Right kidney (tissue), 9 donors: ENCODE results near the gene MAPK1.
"Not testable (repeated sequence)": the region's sequence is repeated elsewhere in the genome, so short reads cannot be mapped to it uniquely, and the experiment has no call there.

ENCODE experiments used
- DNase-seq: peaks from one replicate; pipeline ENCODE4 v3.0.0-alpha.2; 2016
- long read RNA-seq, 8 donors: transcript quantifications; one replicate each; lab custom pipeline, GENCODE V29; 2026

The MAPK1 gene
- long read RNA-seq, donor 1, full-length matches to known transcripts = 30 of 46 reads
- long read RNA-seq, donor 1, partial matches to known transcripts = 16 of 46 reads
- long read RNA-seq, donor 1, other reads (novel, unspliced or antisense) = 0 of 46 reads
- long read RNA-seq, donor 2, full-length matches to known transcripts = 19 of 26 reads
- long read RNA-seq, donor 2, partial matches to known transcripts = 7 of 26 reads
- long read RNA-seq, donor 2, other reads (novel, unspliced or antisense) = 0 of 26 reads
- long read RNA-seq, donor 3, full-length matches to known transcripts = 12 of 12 reads
- long read RNA-seq, donor 3, partial matches to known transcripts = 0 of 12 reads
- long read RNA-seq, donor 3, other reads (novel, unspliced or antisense) = 0 of 12 reads
- long read RNA-seq, donor 4, full-length matches to known transcripts = 23 of 40 reads
- long read RNA-seq, donor 4, partial matches to known transcripts = 12 of 40 reads
- long read RNA-seq, donor 4, other reads (novel, unspliced or antisense) = 5 of 40 reads
- long read RNA-seq, donor 5, full-length matches to known transcripts = 19 of 27 reads
- long read RNA-seq, donor 5, partial matches to known transcripts = 8 of 27 reads
- long read RNA-seq, donor 5, other reads (novel, unspliced or antisense) = 0 of 27 reads
- long read RNA-seq, donor 6, full-length matches to known transcripts = 25 of 51 reads
- long read RNA-seq, donor 6, partial matches to known transcripts = 26 of 51 reads
- long read RNA-seq, donor 6, other reads (novel, unspliced or antisense) = 0 of 51 reads
- long read RNA-seq, donor 7, full-length matches to known transcripts = 39 of 82 reads
- long read RNA-seq, donor 7, partial matches to known transcripts = 38 of 82 reads
- long read RNA-seq, donor 7, other reads (novel, unspliced or antisense) = 5 of 82 reads
- long read RNA-seq, donor 8, full-length matches to known transcripts = 17 of 30 reads
- long read RNA-seq, donor 8, partial matches to known transcripts = 13 of 30 reads
- long read RNA-seq, donor 8, other reads (novel, unspliced or antisense) = 0 of 30 reads

DNA sequence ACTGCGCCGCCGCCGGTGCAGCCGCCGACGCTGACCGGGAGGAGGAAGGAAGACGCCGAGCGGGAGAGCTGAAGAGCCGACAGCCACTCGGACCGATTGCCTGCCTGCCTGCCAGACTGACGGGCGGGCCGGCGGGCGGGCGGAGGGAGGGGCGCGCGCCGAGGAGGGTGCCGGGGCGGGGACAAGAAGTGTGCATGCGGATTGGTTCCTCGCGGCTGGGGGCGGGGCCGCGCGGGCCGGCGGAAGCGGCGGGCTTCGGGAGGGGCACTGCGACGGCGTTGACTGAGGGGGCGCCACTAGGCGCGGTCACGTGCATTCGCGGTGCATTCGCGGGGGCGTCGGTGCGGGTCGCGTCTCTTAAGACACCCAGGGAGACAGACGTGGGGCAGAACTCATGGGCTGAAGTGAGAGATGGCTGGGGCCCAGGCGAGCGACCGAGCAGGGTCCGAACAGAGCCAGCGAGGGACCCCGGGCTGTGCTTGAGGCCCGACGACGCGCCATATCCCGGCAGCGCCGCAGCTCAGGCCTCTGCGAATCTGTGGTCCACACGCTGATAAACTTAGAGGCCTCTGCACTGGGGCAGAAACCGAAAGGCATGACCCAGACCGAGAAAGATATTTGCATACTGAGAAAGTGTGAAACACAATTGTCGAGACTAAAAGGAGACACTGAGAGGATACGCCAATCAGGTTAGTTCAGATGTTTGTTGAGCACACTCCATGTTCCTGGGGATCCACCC lies at the start of gene MAPK1:
Gene MAPK1 (minus strand): TSS at position 118 of the 739 bp plus-strand sequence. CDS start 205 bp downstream, outside the sequence.
- peak; percentile 94 for DNase-seq

DNA sequence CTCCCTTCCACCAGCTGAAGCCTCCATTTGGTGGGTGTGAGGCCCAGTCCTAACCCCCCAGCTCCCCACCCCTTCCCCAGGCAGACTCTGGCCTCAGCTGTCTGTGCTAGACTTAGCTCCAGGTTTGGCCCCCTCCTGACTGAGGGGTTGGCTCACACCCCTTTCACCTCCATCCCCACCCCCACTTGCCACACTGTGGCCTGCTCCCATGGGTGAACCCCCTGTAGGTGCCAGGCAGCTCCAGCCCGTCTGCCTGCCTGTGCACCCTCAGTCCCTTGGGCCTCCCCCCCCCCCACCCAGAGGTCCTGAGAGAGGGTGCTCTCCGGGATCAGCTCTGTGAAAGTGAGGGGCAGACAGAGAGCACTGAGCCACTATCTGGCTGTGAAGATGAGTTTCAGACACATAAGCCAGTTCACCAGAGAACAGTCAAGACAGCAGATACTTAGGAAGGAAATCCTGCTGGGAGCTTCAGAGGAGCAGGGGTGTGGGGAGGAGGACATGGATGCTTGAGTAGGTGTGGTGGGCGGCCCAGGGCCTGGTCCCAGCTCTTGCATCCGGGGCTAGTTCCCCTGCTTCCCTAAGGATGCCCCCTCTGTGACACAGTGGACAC lies 49.0 kb upstream of the MAPK1 start:
- no peak for DNase-seq

DNA sequence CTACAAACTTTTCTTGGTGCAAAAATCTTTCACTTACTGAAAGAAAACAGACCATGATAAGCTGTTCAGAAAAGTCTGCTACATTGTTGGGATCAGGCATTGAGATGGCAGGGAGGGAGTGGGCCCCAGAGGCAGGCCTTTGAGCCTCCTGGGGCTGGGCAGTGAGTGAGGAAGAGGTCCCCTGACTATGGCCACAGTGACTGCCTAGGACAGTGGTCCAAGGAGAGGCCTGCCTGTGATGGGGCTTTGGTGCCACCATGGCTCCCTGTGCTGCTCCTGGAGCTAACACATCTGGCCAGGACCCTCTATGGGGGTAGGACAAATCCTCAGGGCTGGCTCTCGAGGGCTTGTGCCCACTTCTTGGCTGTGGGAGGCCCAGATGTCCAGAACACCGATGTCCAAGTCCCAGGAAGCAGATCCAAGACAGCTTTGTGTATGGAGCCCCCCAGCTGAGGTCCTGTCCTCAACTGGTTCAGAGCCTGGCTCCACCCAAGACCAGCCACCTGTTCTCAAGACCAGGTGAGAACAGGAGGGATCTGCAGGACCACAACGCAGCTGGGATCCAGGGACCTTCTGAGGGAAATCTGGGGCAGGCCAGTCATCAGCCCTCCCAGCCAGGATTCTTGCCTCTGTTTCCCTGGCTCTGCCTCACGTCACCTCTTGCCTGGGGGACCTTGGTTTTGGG lies 48.3 kb upstream of the MAPK1 start:
- no peak for DNase-seq

DNA sequence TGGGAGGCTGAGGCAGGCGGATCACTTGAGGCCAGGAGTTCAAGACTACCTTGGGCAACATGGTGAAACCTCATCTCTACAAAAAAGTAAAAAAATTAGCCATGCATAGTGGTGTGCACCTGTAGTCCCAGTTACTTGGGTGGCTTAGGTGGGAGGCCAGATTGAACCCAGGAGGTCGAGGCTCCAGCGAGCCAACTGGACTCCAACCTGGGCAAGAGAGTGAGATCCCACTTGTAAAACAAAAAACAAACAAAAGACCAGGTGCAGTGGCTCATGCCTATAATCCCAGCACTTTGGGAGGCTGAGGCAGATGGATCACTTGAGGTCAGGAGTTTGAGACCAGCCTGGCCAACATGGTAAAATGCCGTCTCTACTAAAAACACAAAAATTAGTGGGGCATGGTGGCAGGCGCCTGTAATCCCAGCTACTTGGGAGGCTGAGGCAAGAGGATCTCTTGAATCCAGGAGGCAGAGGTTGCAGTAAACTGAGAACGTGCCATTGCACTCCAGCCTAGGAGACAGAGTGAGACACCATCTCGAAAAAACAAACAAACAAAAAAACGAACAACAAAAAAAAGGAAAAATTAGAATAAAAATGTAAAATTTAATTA lies 46.7 kb upstream of the MAPK1 start:
- DNase-seq = not testable (repeated sequence)

DNA sequence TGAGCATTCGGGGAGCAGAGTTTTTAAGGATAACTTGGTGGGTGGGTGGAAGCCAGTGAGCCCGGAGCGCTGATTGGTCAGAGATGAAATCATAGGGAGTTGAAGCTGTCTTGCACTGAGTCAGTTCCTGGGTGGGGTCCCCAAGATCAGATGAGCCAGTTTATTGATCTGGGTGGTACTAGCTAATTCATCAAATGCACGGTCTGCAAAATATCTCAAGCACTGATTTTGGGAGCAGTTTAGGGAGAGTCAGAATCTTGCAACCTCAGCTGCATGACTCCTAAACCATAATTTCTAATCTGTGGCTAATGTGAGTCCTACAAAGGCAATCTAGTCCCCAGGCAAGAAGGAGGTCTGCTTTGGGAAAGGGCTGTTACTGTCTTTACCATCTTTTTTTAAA lies 42.9 kb upstream of the MAPK1 start:
- not testable (repeated sequence) for DNase-seq

DNA sequence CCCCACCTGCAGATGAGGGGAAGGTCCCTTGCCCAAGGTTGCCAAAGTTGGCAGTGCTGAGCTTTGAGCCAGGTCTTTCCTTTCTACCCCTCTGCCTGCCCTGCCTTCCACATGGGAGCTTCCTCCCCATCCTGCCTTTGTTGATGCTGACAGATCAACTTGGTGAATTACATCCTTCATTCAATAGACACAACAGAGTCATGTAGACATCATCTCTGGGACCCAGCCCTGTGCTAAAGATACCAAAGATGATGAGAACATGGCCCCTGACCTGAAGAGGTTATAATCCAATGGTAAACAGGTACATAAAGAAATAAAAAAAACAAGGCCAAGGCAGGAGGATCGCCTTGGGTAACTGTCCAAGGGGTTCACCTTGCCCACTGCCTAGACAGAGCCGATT lies 42.4 kb upstream of the MAPK1 start:
- no peak for DNase-seq

DNA sequence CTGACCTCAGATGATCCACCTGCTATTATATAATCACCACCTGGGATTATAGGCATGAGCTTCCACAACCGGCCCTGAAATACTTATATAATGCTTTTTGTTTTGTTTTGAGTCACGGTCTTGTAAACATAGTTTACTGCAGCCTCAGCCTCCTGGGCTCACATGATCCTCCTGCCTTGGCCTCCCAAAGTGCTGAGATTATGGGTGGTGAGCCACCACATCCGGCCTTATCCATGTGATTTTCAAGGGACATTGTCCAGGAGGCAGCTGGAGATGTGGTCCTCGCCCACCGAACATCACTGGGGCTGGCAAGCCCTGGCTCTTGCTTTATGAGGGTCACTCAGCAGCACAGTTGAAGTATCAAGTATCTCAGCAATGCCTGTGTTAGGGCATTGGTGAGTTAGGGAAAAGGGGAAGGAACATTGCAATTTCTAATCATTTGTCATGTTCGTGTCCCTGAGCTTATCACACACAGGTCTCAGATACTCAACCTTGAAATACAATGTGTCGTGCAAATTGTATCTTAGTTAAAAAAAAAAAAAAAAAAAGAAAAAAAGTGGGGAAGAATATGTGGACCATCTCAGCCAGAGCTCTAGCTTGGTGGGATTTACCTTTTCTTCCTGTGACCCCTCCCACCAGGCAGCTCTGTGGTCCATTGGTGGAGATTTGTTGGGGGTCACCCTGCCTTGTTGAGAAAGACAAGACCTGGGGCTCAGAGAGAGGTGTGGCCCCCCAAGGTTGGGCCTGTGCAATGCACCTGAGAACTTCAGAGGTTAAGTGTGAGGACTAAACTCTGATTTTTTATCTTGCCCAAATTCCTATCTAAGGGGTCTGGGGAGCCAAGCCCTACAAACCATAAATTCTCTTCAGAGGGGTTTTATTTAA lies 40.4 kb upstream of the MAPK1 start:
- no peak for DNase-seq

DNA sequence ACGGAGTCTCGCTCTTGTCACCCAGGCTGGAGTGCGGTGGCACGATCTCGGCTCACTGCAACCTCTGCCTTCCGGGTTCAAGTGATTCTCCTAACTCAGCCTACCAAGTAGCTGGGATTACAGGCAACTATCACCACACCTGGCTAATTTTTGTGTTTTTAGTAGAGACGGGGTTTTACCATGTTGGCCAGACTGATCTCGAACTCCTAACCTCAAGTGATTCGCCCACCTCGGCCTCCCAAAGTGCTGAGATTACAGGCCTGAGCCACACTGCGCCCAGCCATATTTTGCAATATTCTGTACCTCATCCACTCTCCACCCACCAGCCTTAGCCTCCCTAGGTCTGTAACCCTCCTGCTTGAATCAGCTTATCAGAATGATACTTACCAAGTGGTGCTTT lies 37.8 kb upstream of the MAPK1 start:
- not testable (repeated sequence) for DNase-seq

DNA sequence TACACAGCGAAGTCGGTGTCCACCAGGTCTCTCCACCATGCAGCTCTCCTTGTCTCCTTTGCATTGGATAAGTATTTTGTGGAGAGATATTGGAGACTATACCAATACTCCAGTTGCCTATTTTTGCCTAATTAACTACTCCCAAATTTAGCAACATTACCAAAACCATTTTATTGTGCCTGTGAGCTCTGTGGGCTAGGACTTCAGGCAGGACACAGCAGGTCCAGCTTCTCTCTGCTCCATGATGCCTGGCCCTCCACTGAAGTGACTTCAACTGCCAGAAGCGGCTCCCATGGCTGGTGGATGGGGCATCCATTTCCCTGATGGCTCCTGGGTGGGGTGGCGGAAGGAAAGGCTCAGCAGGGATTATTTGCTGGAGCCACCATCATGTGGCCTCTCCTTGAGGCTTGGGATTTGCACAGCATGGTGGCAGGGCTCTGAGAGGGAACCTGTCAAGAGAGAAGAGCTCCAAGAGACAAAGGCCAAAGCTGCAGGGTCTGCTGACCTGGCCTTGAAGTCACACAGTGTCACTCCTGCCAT lies 36.9 kb upstream of the MAPK1 start:
- DNase-seq = no peak

DNA sequence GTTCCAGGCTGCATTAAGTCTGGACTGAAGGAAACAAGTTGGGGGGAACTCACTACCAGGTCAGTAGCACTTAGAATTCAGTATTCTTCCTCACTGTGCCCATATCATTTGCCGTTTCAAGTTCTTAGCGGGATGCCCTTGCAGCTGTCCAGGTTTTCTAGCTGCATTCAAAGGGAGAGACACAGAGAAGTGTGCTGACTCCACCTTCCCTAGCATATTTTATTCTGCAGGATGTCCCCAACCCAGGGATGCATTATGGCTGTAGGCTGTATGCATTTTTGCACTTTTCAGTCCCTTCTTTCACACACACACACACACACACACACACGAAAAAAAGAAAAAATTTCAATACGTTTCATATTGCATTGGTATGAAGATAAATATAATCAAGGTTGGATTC lies 35.8 kb upstream of the MAPK1 start:
- DNase-seq = no peak

DNA sequence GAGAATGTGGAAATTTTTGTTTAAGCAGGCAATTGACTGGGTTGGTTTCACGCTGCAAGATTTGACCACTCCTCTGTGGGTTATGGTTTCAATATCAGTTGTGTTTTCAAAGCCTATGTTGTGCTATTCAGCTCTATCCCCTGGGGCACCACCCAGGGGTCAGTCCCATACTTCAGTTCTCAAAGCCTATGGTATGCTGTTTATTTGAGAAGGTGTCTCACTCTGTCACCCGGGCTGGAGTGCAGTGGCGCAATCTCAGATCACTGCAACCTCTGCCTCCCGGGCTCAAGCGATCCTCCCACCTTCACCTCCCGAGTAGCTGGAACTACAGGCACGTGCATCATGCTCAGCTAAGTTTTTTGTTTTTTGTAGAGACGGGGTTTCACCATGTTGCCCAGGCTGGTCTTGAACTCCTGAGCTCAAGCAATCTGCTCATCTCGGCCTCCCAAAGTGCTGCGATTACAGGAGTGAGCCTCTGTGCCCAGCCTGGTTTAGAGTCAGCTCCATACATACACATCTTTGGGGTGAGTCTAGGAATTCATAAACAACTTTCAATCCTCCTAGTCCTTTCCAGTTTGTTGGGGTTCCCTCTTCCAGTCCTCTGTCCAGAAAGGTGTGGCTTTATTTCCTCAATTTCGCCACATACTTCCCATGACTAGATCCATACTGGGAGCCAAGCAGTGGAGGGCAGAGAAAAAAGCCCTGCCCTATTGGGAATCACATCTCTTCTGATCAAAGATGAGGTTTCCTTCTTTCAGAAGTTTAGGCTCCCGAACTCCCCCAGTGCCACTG lies 35.0 kb upstream of the MAPK1 start:
- DNase-seq = no peak

DNA sequence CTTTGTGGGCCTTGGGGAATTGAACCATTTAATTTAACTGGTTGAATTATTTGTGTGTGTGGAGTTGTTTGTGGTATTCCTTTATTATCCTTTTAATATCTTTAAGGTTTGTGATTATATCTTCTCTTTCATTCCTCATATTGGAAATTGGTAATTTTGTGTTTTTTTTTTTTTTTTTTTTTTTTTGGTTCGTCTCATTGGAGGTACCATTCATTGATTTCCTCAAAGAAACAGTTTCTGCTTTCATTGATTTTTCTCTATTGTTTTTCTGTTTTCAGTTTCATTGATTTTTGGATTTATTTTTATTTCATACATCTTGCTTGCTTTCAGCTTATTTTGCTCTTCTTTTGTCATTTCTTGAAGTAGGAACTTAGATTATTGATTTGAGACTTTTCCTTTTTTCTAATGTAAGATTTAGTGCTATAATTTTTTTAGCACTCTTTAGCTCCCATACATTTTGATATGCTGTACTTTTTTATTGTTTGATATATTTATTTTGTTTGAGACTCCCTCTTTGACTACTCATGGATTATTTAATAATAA lies 31.0 kb upstream of the MAPK1 start:
- no peak for DNase-seq

DNA sequence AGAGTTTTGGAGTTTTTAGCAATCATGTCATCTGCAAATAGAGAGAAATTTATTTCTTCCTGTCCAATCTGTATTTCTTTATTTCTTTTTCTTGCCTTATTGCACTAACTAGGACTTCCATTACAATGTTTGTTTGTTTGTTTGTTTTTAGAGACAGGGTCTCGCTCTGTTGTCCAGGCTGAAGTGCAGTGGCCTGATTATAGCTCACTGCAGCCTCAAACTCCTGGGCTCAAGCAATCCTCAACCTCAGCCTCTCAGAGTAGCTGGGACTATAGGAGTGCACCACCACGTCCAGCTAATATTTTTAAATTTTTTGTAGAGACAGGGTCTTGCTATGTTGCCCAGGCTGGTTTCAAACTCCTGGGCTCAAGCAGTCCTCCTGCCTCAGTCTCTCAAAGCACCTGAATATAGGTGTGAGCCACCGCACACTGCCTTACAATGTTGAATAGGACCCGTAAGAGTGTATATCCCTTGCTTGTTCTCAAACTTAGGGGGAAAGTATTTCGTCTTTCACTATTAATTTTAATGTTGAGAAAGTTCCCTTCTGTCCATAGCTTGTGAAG lies 29.6 kb upstream of the MAPK1 start:
- DNase-seq = no peak

DNA sequence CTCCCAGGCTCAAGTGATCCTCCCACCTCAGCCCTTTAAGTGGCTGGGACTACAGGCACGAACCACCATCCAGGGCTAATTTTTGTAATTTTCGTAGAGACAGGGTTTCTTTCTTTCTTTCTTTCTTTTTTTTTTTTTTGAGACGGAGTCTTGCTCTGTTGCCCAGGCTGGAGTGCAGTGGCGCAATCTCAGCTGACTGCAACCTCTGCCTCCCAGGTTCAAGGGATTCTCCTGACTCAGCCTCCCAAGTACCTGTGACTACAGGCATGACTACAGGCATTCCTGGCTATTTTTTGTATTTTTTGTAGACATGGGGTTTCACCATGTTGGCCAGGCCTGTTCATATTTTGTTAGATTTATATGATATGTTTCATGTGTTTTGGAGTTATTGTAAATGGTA lies 28.8 kb upstream of the MAPK1 start:
- not testable (repeated sequence) for DNase-seq

DNA sequence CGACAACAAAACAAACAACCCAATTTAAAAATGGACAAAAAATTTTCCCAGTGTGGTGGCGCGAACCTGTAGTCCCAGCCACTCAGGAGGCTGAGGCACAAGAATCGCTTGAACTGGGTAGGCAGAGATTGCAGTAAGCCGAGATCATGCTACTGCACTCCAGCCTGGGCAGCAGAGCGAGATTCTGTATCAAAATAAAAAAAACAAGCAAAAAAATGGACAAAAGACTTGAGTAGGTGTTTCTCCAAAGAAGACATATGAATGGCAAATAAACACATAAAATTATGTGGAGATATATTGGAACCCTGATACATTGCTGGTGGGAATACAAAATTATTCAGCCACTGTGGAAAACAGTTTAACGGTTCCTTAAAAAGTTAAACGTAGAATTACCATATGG lies 27.4 kb upstream of the MAPK1 start:
- DNase-seq = no peak

DNA sequence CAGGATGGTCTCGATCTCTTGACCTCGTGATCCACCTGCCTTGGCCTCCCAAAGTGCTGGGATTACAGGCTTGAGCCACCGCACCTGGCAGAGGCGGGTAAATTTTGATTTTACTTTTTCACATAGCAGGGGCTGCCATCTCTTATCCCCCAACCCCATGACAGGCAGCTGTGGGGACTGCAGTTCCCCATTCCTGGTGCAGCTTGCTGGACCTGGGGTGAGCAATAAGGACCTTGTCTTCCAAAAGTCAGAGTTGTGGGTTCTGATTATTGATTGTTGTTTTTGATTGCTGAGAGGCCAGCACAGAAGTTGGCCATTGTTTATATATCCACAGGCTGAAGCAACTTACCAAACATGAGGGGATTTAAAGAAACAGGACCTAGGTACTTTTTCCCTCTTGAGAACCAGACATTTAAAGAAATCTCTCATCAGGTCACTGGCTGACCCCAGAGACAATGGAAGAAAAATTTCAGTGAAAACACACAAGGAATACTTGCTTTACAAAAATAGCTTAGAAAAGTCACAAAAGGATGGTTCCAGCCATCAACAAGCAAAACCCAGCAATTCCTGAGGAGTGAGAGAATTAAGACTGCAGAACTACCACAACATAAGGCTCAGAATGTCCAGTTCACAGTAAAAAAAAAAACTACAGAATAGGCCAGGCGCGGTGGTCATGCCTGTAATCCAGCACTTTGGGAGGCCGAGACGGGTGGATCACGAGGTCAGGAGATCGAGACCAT lies 22.0 kb upstream of the MAPK1 start:
- no peak for DNase-seq

DNA sequence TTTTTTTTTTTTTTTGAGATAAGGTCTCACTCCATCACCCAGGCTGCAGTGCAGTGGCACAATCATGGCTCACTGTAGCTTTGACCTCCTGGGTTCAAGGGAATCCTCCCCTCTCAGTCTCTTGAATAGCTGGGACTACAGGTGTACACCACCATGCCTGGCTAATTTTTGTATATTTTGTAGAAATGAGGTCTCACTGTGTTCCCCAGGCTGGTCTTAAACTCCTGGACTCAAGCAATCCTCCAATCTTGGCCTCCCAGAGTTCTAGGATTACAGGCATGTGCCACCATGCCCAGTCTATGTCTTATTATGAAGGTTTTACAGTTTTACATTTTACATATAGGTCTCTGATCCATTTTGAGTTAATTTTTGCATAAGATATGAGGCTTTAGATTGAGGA lies 20.4 kb upstream of the MAPK1 start:
- DNase-seq = no peak
